Measurements from ENCODE around the gene CFAP298. TPM values are rescaled to one million over a fixed set of nuclear protein-coding genes. Genes with fewer than 3 reads are reported as not detected.

CFAP298 gene
- total RNA-seq, 1 donor from 2014 or later = 60.3 TPM

- Mint-ChIP-seq H3K27me3 (ENCODE audit: unreplicated experiment) (peaks cover 2% of the 10 kb centered on the region), H3K27ac (ENCODE audit: unreplicated experiment) (no peak overlapping the region), H3K4me3 (ENCODE audit: unreplicated experiment) (no peak overlapping the region), H3K4me1 (ENCODE audit: unreplicated experiment) (peaks cover 20% of the 10 kb centered on the region), H3K9me3 (ENCODE audit: unreplicated experiment) (no peaks in the 10 kb centered on the region), H3K36me3 (ENCODE audit: low read depth, unreplicated experiment) (peaks cover 51% of the 10 kb centered on the region)
- DNase-seq (ENCODE audit: low spot score) = no peak
- TF ChIP-seq CTCF (IDR thresholded peaks at IDR 0.05; ENCODE audit: unreplicated experiment) = no peak
Measured at GRCh38 chr21:32604464-32604863, 7.7 kb downstream of the CFAP298 start.

- Mint-ChIP-seq H3K9me3 (ENCODE audit: unreplicated experiment) (no peaks in the 10 kb centered on the region), H3K4me1 (ENCODE audit: unreplicated experiment) (peaks cover 15% of the 10 kb centered on the region), H3K36me3 (ENCODE audit: low read depth, unreplicated experiment) (peaks cover 51% of the 10 kb centered on the region), H3K4me3 (ENCODE audit: unreplicated experiment) (no peak overlapping the region), H3K27ac (ENCODE audit: unreplicated experiment) (no peak overlapping the region), H3K27me3 (ENCODE audit: unreplicated experiment) (peaks cover 2% of the 10 kb centered on the region)
- DNase-seq (ENCODE audit: low spot score) = no peak
- TF ChIP-seq CTCF (IDR thresholded peaks at IDR 0.05; ENCODE audit: unreplicated experiment) = no peak
Measured at GRCh38 chr21:32603131-32603530, 9.0 kb downstream of the CFAP298 start.

- no peak for DNase-seq (ENCODE audit: low spot score)
- Mint-ChIP-seq H3K4me3 (ENCODE audit: unreplicated experiment) (no peak overlapping the region), H3K36me3 (ENCODE audit: low read depth, unreplicated experiment) (peaks cover 45% of the 10 kb centered on the region), H3K27ac (ENCODE audit: unreplicated experiment) (no peak overlapping the region), H3K27me3 (ENCODE audit: unreplicated experiment) (peaks cover 2% of the 10 kb centered on the region), H3K9me3 (ENCODE audit: unreplicated experiment) (no peaks in the 10 kb centered on the region), H3K4me1 (ENCODE audit: unreplicated experiment) (peaks cover 11% of the 10 kb centered on the region)
- TF ChIP-seq CTCF (IDR thresholded peaks at IDR 0.05; ENCODE audit: unreplicated experiment) = no peak
Measured at GRCh38 chr21:32602099-32602498, 10.1 kb downstream of the CFAP298 start.

- no peak for TF ChIP-seq CTCF (IDR thresholded peaks at IDR 0.05; ENCODE audit: unreplicated experiment)
- peaks cover 2% of the 10 kb centered on the region for H3K27me3 Mint-ChIP-seq (ENCODE audit: unreplicated experiment)
- DNase-seq (ENCODE audit: low spot score) = no peak
- no peak overlapping the region for H3K27ac Mint-ChIP-seq (ENCODE audit: unreplicated experiment)
- H3K4me1 Mint-ChIP-seq (ENCODE audit: unreplicated experiment) = peaks cover 3% of the 10 kb centered on the region
- H3K36me3 Mint-ChIP-seq (ENCODE audit: low read depth, unreplicated experiment) = peaks cover 35% of the 10 kb centered on the region
- no peaks in the 10 kb centered on the region for H3K9me3 Mint-ChIP-seq (ENCODE audit: unreplicated experiment)
- H3K4me3 Mint-ChIP-seq (ENCODE audit: unreplicated experiment) = no peak overlapping the region
Measured at GRCh38 chr21:32599526-32599925, 12.7 kb downstream of the CFAP298 start.

- Mint-ChIP-seq H3K27ac (ENCODE audit: unreplicated experiment) (no peak overlapping the region), H3K36me3 (ENCODE audit: low read depth, unreplicated experiment) (peaks cover 31% of the 10 kb centered on the region), H3K9me3 (ENCODE audit: unreplicated experiment) (no peaks in the 10 kb centered on the region), H3K4me1 (ENCODE audit: unreplicated experiment) (no peaks in the 10 kb centered on the region), H3K27me3 (ENCODE audit: unreplicated experiment) (peaks cover 2% of the 10 kb centered on the region), H3K4me3 (ENCODE audit: unreplicated experiment) (no peak overlapping the region)
- no peak for TF ChIP-seq CTCF (IDR thresholded peaks at IDR 0.05; ENCODE audit: unreplicated experiment)
- no peak for DNase-seq (ENCODE audit: low spot score)
Measured at GRCh38 chr21:32599091-32599490, 13.1 kb downstream of the CFAP298 start.
